NCI-H1436 (cell line): ENCODE measurements around the gene MAP2K2.

Experiments used
- DNase-seq: peaks from one replicate; lab custom pipeline; 2025; lab: John Stamatoyannopoulos, UW

MAP2K2 gene

GRCh38 chr19:4042731-4043082 is 81.2 kb downstream of the MAP2K2 start:
- no peak for DNase-seq

- no peak for DNase-seq
Observed at GRCh38 chr19:4042064-4042730, 81.7 kb downstream of the MAP2K2 start.
